DOHH2 (cell line): Measurements from ENCODE around the gene USP13.

Source experiments
- H3F3A ChIP-seq: fragments of 200-600 bp; sonication (generic), shearing (Covaris generic); 2 replicates; pipeline ENCODE4 v1.6.0; 2016; ENCODE audit warnings: antibody characterized with exemption, mild to moderate bottlenecking; ENCODE audit not compliant: control insufficient read depth, insufficient read depth
- H3K27ac ChIP-seq: fragments of 200-600 bp; sonication (generic); 2 replicates; pipeline ENCODE4 v1.5.1; 2014; ENCODE audit warnings: low read depth, mild to moderate bottlenecking, low read length, moderate library complexity
- H3K27me3 ChIP-seq: fragments of 200-600 bp; sonication (generic); 2 replicates; pipeline ENCODE4 v1.6.1; 2014; ENCODE audit warnings: mild to moderate bottlenecking, low read length, mixed read lengths; ENCODE audit not compliant: control insufficient read depth
- H3K36me3 ChIP-seq: fragments of 200-600 bp; sonication (generic); 2 replicates; pipeline ENCODE4 v1.6.1; 2014; ENCODE audit warnings: mild to moderate bottlenecking, low read length, moderate library complexity, mixed read lengths; ENCODE audit not compliant: control insufficient read depth
- H3K4me1 ChIP-seq: fragments of 200-600 bp; sonication (generic); 2 replicates; pipeline ENCODE4 v1.6.1; 2014; ENCODE audit warnings: mild to moderate bottlenecking, low read length, mixed read lengths; ENCODE audit not compliant: control insufficient read depth
- H3K4me2 ChIP-seq: fragments of 200-600 bp; sonication (generic); 2 replicates; pipeline ENCODE4 v1.6.0; 2014; ENCODE audit warnings: mild to moderate bottlenecking, low read length, moderate library complexity
- H3K4me3 ChIP-seq: fragments of 200-600 bp; sonication (generic); 2 replicates; pipeline ENCODE4 v1.5.1; 2014; ENCODE audit warnings: mild to moderate bottlenecking, low read length, mixed read lengths
- H3K79me2 ChIP-seq: fragments of 200-600 bp; sonication (generic); 2 replicates; pipeline ENCODE4 v1.6.1; 2014; ENCODE audit warnings: mild to moderate bottlenecking, low read length, mixed read lengths; ENCODE audit not compliant: control insufficient read depth
- H3K9me2 ChIP-seq: fragments of 200-600 bp; sonication (generic); replicated peaks from 2 replicates; pipeline ENCODE4 v1.6.1; 2014; ENCODE audit warnings: mild to moderate bottlenecking, low read length, mixed read lengths; ENCODE audit not compliant: control insufficient read depth
- H3K9me3 ChIP-seq: fragments of 200-600 bp; sonication (generic); 2 replicates; pipeline ENCODE4 v1.6.1; 2014; ENCODE audit warnings: antibody characterized with exemption, low read length, mixed read lengths; ENCODE audit not compliant: control insufficient read depth, insufficient read depth
- H4K20me1 ChIP-seq: fragments of 200-600 bp; sonication (generic); 2 replicates; pipeline ENCODE4 v1.6.0; 2014; ENCODE audit warnings: low read depth, mild to moderate bottlenecking, antibody characterized with exemption, low read length, moderate library complexity; ENCODE audit not compliant: control insufficient read depth, insufficient read depth
- CTCF ChIP-seq: fragments of 200-600 bp; sonication (generic); IDR thresholded peaks from one replicate; pipeline ENCODE4 v1.5.1; 2014; ENCODE audit warnings: antibody characterized with exemption, mild to moderate bottlenecking, low read depth, low read length; ENCODE audit not compliant: poor library complexity, severe bottlenecking
- EZH2phosphoT487 ChIP-seq: fragments of 200-600 bp; sonication (generic); IDR thresholded peaks from 2 replicates; pipeline ENCODE4 v1.6.1; 2017; ENCODE audit warnings: borderline replicate concordance, mild to moderate bottlenecking, antibody characterized with exemption, low read length, moderate library complexity, mixed read lengths

Gene USP13

GRCh38 chr3:179610066-179610465, 42.8 kb upstream of the USP13 start:
- peaks cover 80% of the 10 kb centered on the region for H3K79me2 ChIP-seq

GRCh38 chr3:179613807-179614206, 39.0 kb upstream of the USP13 start:
- no peak overlapping the region for H3K4me3 ChIP-seq
- peaks cover 45% of the 10 kb centered on the region for H3K79me2 ChIP-seq
- no peaks in the 10 kb centered on the region for H3K9me3 ChIP-seq
- H3K4me2 ChIP-seq: no peak overlapping the region
- no peaks in the 10 kb centered on the region for H3K9me2 ChIP-seq
- H3F3A ChIP-seq: 0 out of 2 replicates have a peak, but pooled peaks cover 4% of the 10 kb centered on the region
- no peak overlapping the region for H3K27ac ChIP-seq
- peaks cover 17% of the 10 kb centered on the region for H3K4me1 ChIP-seq
- TF ChIP-seq CTCF: no peak
- no peak for TF ChIP-seq EZH2phosphoT487
- no peaks in the 10 kb centered on the region for H3K27me3 ChIP-seq
- peaks cover 50% of the 10 kb centered on the region for H3K36me3 ChIP-seq
- H4K20me1 ChIP-seq: no peaks in the 10 kb centered on the region

More at GRCh38 chr3:179610066-179610465, 42.8 kb upstream of the USP13 start:
- Histone ChIP-seq H4K20me1 (no peaks in the 10 kb centered on the region), H3F3A (peaks cover 14% of the 10 kb centered on the region), H3K9me3 (no peaks in the 10 kb centered on the region), H3K9me2 (no peaks in the 10 kb centered on the region), H3K4me1 (peaks cover 50% of the 10 kb centered on the region), H3K4me3 (no peak overlapping the region), H3K27ac (no peak overlapping the region), H3K36me3 (peaks cover 34% of the 10 kb centered on the region), H3K4me2 (no peak overlapping the region), H3K27me3 (no peaks in the 10 kb centered on the region)
- no peak for TF ChIP-seq CTCF
- no peak for TF ChIP-seq EZH2phosphoT487

- no peaks in the 10 kb centered on the region for H3K27me3 ChIP-seq
Observed at GRCh38 chr3:179615458-179616173, 37.2 kb upstream of the USP13 start.

More at GRCh38 chr3:179615458-179616173, 37.2 kb upstream of the USP13 start:
- no peak overlapping the region for H3K4me3 ChIP-seq
- H4K20me1 ChIP-seq: no peaks in the 10 kb centered on the region
- TF ChIP-seq EZH2phosphoT487: no peak
- TF ChIP-seq CTCF: no peak
- 0 out of 2 replicates have a peak, but pooled peaks cover 4% of the 10 kb centered on the region for H3F3A ChIP-seq
- no peak overlapping the region for H3K27ac ChIP-seq
- peaks cover 10% of the 10 kb centered on the region for H3K4me1 ChIP-seq
- H3K9me3 ChIP-seq: no peaks in the 10 kb centered on the region
- H3K9me2 ChIP-seq: no peaks in the 10 kb centered on the region
- H3K79me2 ChIP-seq: peaks cover 28% of the 10 kb centered on the region
- peaks cover 42% of the 10 kb centered on the region for H3K36me3 ChIP-seq
- no peak overlapping the region for H3K4me2 ChIP-seq
